BE2C (cell line): ENCODE measurements around the gene WDR76.

ENCODE experiments used
- DNase-seq: peaks from one replicate; pipeline ENCODE4 v3.0.0-alpha.2; 2020
- H3K27me3 ChIP-seq: fragments of 250-450 bp; sonication (Bioruptor Pico); 2 replicates; pipeline ENCODE4 v1.5.1; 2020; ENCODE audit warnings: mild to moderate bottlenecking
- H3K36me3 ChIP-seq: fragments of 250-450 bp; sonication (Bioruptor Pico); 2 replicates; pipeline ENCODE4 v1.5.1; 2020; ENCODE audit warnings: mild to moderate bottlenecking
- H3K4me1 ChIP-seq: fragments of 250-450 bp; sonication (Bioruptor Pico); 2 replicates; pipeline ENCODE4 v1.5.1; 2020
- H3K4me3 ChIP-seq: 2 replicates; pipeline ENCODE4 v1.5.1; 2011; ENCODE audit warnings: low read depth, low read length
- H3K9me3 ChIP-seq: fragments of 250-450 bp; sonication (Bioruptor Pico); 2 replicates; pipeline ENCODE4 v1.5.1; 2020
- TF ChIP-seq, protein P1 (sequence below): IDR thresholded peaks from 2 replicates; pipeline ENCODE4 v1.5.1; 2012; ENCODE audit warnings: mild to moderate bottlenecking, low read depth, low read length

WDR76 gene

GRCh38 chr15:43883571-43883970, 56.8 kb downstream of the WDR76 start:
- 0 out of 2 replicates have a peak, but pooled peaks cover 3% of the 10 kb centered on the region for H3K9me3 ChIP-seq
- peaks cover 16% of the 10 kb centered on the region for H3K36me3 ChIP-seq
- H3K4me1 ChIP-seq: peaks cover under 1% of the 10 kb centered on the region; the same call in 1 of the 2 replicates
- H3K27me3 ChIP-seq: no peaks in the 10 kb centered on the region
- TF ChIP-seq, protein P1, sequence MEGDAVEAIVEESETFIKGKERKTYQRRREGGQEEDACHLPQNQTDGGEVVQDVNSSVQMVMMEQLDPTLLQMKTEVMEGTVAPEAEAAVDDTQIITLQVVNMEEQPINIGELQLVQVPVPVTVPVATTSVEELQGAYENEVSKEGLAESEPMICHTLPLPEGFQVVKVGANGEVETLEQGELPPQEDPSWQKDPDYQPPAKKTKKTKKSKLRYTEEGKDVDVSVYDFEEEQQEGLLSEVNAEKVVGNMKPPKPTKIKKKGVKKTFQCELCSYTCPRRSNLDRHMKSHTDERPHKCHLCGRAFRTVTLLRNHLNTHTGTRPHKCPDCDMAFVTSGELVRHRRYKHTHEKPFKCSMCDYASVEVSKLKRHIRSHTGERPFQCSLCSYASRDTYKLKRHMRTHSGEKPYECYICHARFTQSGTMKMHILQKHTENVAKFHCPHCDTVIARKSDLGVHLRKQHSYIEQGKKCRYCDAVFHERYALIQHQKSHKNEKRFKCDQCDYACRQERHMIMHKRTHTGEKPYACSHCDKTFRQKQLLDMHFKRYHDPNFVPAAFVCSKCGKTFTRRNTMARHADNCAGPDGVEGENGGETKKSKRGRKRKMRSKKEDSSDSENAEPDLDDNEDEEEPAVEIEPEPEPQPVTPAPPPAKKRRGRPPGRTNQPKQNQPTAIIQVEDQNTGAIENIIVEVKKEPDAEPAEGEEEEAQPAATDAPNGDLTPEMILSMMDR: no peak
- H3K4me3 ChIP-seq: no peak overlapping the region
- DNase-seq: no peak

DNA sequence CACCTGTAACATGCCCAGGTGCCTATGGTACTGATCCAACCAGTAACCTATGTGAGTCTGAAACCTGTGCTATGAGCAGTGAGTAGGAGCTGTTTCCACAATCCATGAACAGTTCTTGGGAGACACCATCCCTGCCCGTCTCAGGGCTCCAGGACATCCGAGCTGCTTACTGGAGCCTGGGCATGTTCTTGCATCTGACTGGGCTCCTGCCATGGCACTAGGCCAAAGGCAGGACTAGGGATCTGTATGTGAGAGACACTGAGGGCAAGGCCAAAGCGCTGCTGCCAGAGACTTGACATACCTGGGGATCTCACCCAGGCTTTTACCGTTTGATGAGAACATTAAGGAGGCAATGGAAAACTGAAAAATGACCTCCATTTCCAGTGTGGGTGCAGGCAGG, 59.8 kb downstream of the WDR76 start:
- TF ChIP-seq, protein P1: no peak
- Histone ChIP-seq H3K4me3 (no peak overlapping the region), H3K27me3 (no peaks in the 10 kb centered on the region), H3K4me1 (no peaks in the 10 kb centered on the region), H3K9me3 (no peaks in the 10 kb centered on the region), H3K36me3 (peaks cover 14% of the 10 kb centered on the region)
- DNase-seq: no peak

- no peaks in the 10 kb centered on the region for H3K4me1 ChIP-seq
- H3K4me3 ChIP-seq: no peak overlapping the region
- peaks cover 6% of the 10 kb centered on the region for H3K36me3 ChIP-seq
- TF ChIP-seq, protein P1: no peak
- H3K27me3 ChIP-seq: no peaks in the 10 kb centered on the region
- DNase-seq: no peak
- H3K9me3 ChIP-seq: no peaks in the 10 kb centered on the region
Observed at GRCh38 chr15:43887901-43888300, 61.1 kb downstream of the WDR76 start.

- no peak overlapping the region for H3K4me3 ChIP-seq
- no peaks in the 10 kb centered on the region for H3K4me1 ChIP-seq
- no peaks in the 10 kb centered on the region for H3K27me3 ChIP-seq
- H3K9me3 ChIP-seq: no peaks in the 10 kb centered on the region
- TF ChIP-seq, protein P1: no peak
- DNase-seq: no peak
- no peaks in the 10 kb centered on the region; the same call in 1 of the 2 replicates for H3K36me3 ChIP-seq
Observed at GRCh38 chr15:43889042-43889441, 62.2 kb downstream of the WDR76 start.

DNA sequence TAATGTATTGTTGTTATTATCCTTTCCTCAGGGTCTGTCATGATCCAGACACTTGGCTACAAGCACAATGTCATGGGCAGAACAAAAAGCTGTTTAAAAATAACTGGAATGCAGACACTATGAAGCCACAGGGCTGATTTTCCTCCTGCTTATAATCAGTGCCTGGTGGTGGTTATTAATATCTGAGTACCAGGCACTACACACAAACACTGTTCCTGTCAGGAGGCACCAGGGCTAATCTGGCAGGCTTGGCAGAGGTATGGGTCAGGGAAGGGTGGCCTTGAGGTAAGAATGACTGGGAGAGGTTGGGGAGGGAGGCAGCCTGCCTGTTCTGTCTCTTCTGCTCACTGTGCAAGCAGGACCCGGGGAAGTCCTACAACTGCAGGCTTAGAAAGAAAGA, 67.2 kb downstream of the WDR76 start:
- Histone ChIP-seq H3K4me1 (no peaks in the 10 kb centered on the region), H3K36me3 (no peaks in the 10 kb centered on the region; the same call in none of the 2 replicates), H3K9me3 (no peaks in the 10 kb centered on the region), H3K27me3 (no peaks in the 10 kb centered on the region), H3K4me3 (no peak overlapping the region)
- TF ChIP-seq, protein P1: no peak
- DNase-seq: no peak

DNA sequence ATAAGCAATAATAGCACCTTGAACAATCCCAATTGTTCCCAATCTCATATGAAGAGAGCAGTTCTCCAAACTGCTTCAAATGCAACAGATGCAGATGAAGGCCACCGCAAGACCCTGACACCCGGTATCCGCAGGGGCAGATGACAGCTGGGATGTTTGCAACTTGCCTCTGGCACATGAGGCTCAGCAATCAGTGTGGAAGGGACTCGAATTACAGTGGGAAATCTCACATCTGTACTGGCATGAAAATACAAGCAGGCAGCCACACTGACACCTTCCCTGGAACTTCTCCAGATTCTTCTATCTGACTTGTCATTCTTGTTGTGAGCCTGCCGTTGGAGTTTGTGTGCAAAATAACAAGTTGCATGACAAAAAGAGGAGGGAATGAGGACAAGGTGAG, 68.8 kb downstream of the WDR76 start:
- H3K9me3 ChIP-seq: no peaks in the 10 kb centered on the region
- no peaks in the 10 kb centered on the region for H3K27me3 ChIP-seq
- H3K4me3 ChIP-seq: no peak overlapping the region
- H3K36me3 ChIP-seq: no peaks in the 10 kb centered on the region; the same call in none of the 2 replicates
- TF ChIP-seq, protein P1: no peak
- no peak for DNase-seq
- no peaks in the 10 kb centered on the region for H3K4me1 ChIP-seq
